Central memory CD8-positive, alpha-beta T cell (primary cell): ENCODE results near the gene SGK1.
"Not testable (repeated sequence)": the region's sequence is repeated elsewhere in the genome, so short reads cannot be mapped to it uniquely, and the experiment has no call there.

Experiments
- ATAC-seq: fragments of 150-1000 bp; cut with Tn5 transposase; replicated peaks from 2 replicates; pipeline ENCODE4 v1.10.0; 2022; ENCODE audit warnings: mild to moderate bottlenecking, moderate FRiP score, moderate number of reproducible peaks; ENCODE audit not compliant: poor library complexity, severe bottlenecking; ENCODE audit errors: extremely low read depth
- DNase-seq, 2 donors: peaks; one replicate each; pipeline ENCODE4 v3.0.0; 2021; ENCODE audit warnings: low spot score in 2 of 2
- H3K27ac Mint-ChIP-seq: one replicate; pipeline ENCODE4 v1.8.0; 2022; ENCODE audit warnings: low read depth, mild to moderate bottlenecking, moderate library complexity, mixed read lengths
- H3K27me3 Mint-ChIP-seq: one replicate; pipeline ENCODE4 v1.8.0; 2022; ENCODE audit warnings: mixed read lengths
- H3K36me3 Mint-ChIP-seq: one replicate; pipeline ENCODE4 v1.8.0; 2022; ENCODE audit warnings: mild to moderate bottlenecking, moderate library complexity, mixed read lengths; ENCODE audit not compliant: insufficient read depth
- H3K4me1 Mint-ChIP-seq: one replicate; pipeline ENCODE4 v1.8.0; 2022; ENCODE audit warnings: mixed read lengths
- H3K4me3 Mint-ChIP-seq: one replicate; pipeline ENCODE4 v1.8.0; 2022; ENCODE audit warnings: mild to moderate bottlenecking, moderate library complexity, mixed read lengths
- H3K9me3 Mint-ChIP-seq: one replicate; pipeline ENCODE4 v1.8.0; 2022; ENCODE audit warnings: mixed read lengths

SGK1 gene

GRCh38 chr6:134288538-134289203, 29.2 kb downstream of the SGK1 start:
- Mint-ChIP-seq H3K27me3 (no peaks in the 10 kb centered on the region), H3K9me3 (no peaks in the 10 kb centered on the region), H3K4me1 (peaks cover 17% of the 10 kb centered on the region), H3K4me3 (no peak overlapping the region), H3K36me3 (peaks cover 3% of the 10 kb centered on the region), H3K27ac (no peak overlapping the region)
- no peak for DNase-seq
- peak; percentile 40 for ATAC-seq

- Mint-ChIP-seq H3K27ac (no peak overlapping the region), H3K4me3 (no peak overlapping the region)
These were observed 29.9 kb downstream of the SGK1 start for GRCh38 chr6:134287859-134288537.

GRCh38 chr6:134282816-134283215, 35.1 kb downstream of the SGK1 start:
- DNase-seq, result no peak
- H3K27ac Mint-ChIP-seq, result no peak overlapping the region

More at GRCh38 chr6:134287859-134288537, 29.9 kb downstream of the SGK1 start:
- DNase-seq, result no peak
- H3K36me3 Mint-ChIP-seq, result peaks cover 3% of the 10 kb centered on the region
- no peaks in the 10 kb centered on the region for H3K27me3 Mint-ChIP-seq
- H3K4me1 Mint-ChIP-seq, result peaks cover 17% of the 10 kb centered on the region
- no peaks in the 10 kb centered on the region for H3K9me3 Mint-ChIP-seq
- ATAC-seq, result no peak

GRCh38 chr6:134281388-134281787, 36.5 kb downstream of the SGK1 start:
- Mint-ChIP-seq H3K27me3 (no peaks in the 10 kb centered on the region), H3K27ac (no peak overlapping the region)
- ATAC-seq, result no peak

More at GRCh38 chr6:134282816-134283215, 35.1 kb downstream of the SGK1 start:
- ATAC-seq, result no peak
- Mint-ChIP-seq H3K4me3 (no peak overlapping the region), H3K27me3 (no peaks in the 10 kb centered on the region), H3K4me1 (peaks cover 2% of the 10 kb centered on the region), H3K9me3 (no peaks in the 10 kb centered on the region), H3K36me3 (peaks cover 3% of the 10 kb centered on the region)

GRCh38 chr6:134278000-134278399, 39.9 kb downstream of the SGK1 start:
- Mint-ChIP-seq H3K4me1 (peaks cover 27% of the 10 kb centered on the region), H3K27me3 (no peaks in the 10 kb centered on the region), H3K4me3 (no peak overlapping the region), H3K27ac (no peak overlapping the region), H3K9me3 (no peaks in the 10 kb centered on the region), H3K36me3 (no peaks in the 10 kb centered on the region)
- ATAC-seq (no peak), DNase-seq (no peak)

More at GRCh38 chr6:134281388-134281787, 36.5 kb downstream of the SGK1 start:
- no peaks in the 10 kb centered on the region for H3K9me3 Mint-ChIP-seq
- H3K36me3 Mint-ChIP-seq, result peaks cover 3% of the 10 kb centered on the region
- DNase-seq, result no peak
- H3K4me1 Mint-ChIP-seq, result peaks cover 13% of the 10 kb centered on the region
- H3K4me3 Mint-ChIP-seq, result no peak overlapping the region

- not testable (repeated sequence) for H3K27me3 Mint-ChIP-seq, H3K9me3 Mint-ChIP-seq, H3K36me3 Mint-ChIP-seq
- H3K4me3 Mint-ChIP-seq, result peak overlapping the region; percentile 59
- H3K27ac Mint-ChIP-seq, result peak overlapping the region; percentile 85
- ATAC-seq (peak; percentile 63), DNase-seq (peak in 1 of 2 donors; percentile 19)
- H3K4me1 Mint-ChIP-seq, result peaks cover 36% of the 10 kb centered on the region
These were observed 41.0 kb downstream of the SGK1 start for GRCh38 chr6:134276891-134277377.

GRCh38 chr6:134272374-134272773, 45.5 kb downstream of the SGK1 start:
- ATAC-seq (peak; percentile 64), DNase-seq (no peak)
- H3K27me3 Mint-ChIP-seq, result no peaks in the 10 kb centered on the region
- peak overlapping the region; percentile 43 for H3K4me3 Mint-ChIP-seq
- H3K27ac Mint-ChIP-seq, result peak overlapping the region; percentile 73
- peaks cover 39% of the 10 kb centered on the region for H3K4me1 Mint-ChIP-seq
- peaks cover 3% of the 10 kb centered on the region for H3K36me3 Mint-ChIP-seq
- H3K9me3 Mint-ChIP-seq, result no peaks in the 10 kb centered on the region

GRCh38 chr6:134267917-134268361, 50.0 kb downstream of the SGK1 start:
- no peaks in the 10 kb centered on the region for H3K9me3 Mint-ChIP-seq
- peaks cover 3% of the 10 kb centered on the region for H3K36me3 Mint-ChIP-seq
- no peak for ATAC-seq
- H3K4me1 Mint-ChIP-seq, result peaks cover 15% of the 10 kb centered on the region
- no peaks in the 10 kb centered on the region for H3K27me3 Mint-ChIP-seq
- H3K4me3 Mint-ChIP-seq, result no peak overlapping the region
- H3K27ac Mint-ChIP-seq, result no peak overlapping the region
- no peak for DNase-seq

GRCh38 chr6:134266776-134267175, 51.1 kb downstream of the SGK1 start:
- no peaks in the 10 kb centered on the region for H3K27me3 Mint-ChIP-seq
- DNase-seq, result no peak
- peaks cover 5% of the 10 kb centered on the region for H3K4me1 Mint-ChIP-seq
- H3K9me3 Mint-ChIP-seq, result no peaks in the 10 kb centered on the region
- H3K36me3 Mint-ChIP-seq, result peaks cover 3% of the 10 kb centered on the region
- no peak overlapping the region for H3K27ac Mint-ChIP-seq
- no peak for ATAC-seq
- no peak overlapping the region for H3K4me3 Mint-ChIP-seq

GRCh38 chr6:134261766-134262165, 56.1 kb downstream of the SGK1 start:
- no peak for ATAC-seq
- no peak for DNase-seq
- Mint-ChIP-seq H3K4me3 (no peak overlapping the region), H3K27ac (no peak overlapping the region), H3K9me3 (no peaks in the 10 kb centered on the region), H3K27me3 (no peaks in the 10 kb centered on the region), H3K4me1 (no peaks in the 10 kb centered on the region), H3K36me3 (no peaks in the 10 kb centered on the region)

- Mint-ChIP-seq H3K27me3 (no peaks in the 10 kb centered on the region), H3K27ac (no peak overlapping the region), H3K9me3 (no peaks in the 10 kb centered on the region), H3K36me3 (no peaks in the 10 kb centered on the region), H3K4me1 (no peaks in the 10 kb centered on the region), H3K4me3 (no peak overlapping the region)
- no peak for ATAC-seq
- no peak for DNase-seq
These were observed 59.0 kb downstream of the SGK1 start for GRCh38 chr6:134258849-134259306.

GRCh38 chr6:134257516-134257915, 60.4 kb downstream of the SGK1 start:
- H3K27ac Mint-ChIP-seq, result no peak overlapping the region
- DNase-seq, result no peak
- H3K27me3 Mint-ChIP-seq, result no peaks in the 10 kb centered on the region
- H3K4me1 Mint-ChIP-seq, result no peaks in the 10 kb centered on the region
- H3K36me3 Mint-ChIP-seq, result no peaks in the 10 kb centered on the region
- ATAC-seq, result no peak
- no peaks in the 10 kb centered on the region for H3K9me3 Mint-ChIP-seq
- no peak overlapping the region for H3K4me3 Mint-ChIP-seq

- H3K36me3 Mint-ChIP-seq, result no peaks in the 10 kb centered on the region
- H3K9me3 Mint-ChIP-seq, result no peaks in the 10 kb centered on the region
- ATAC-seq, result no peak
These were observed 61.0 kb downstream of the SGK1 start for GRCh38 chr6:134256862-134257261.

More at GRCh38 chr6:134256862-134257261, 61.0 kb downstream of the SGK1 start:
- DNase-seq, result no peak
- Mint-ChIP-seq H3K4me3 (no peak overlapping the region), H3K27ac (no peak overlapping the region), H3K4me1 (no peaks in the 10 kb centered on the region), H3K27me3 (no peaks in the 10 kb centered on the region)
